Duodenal mucosa (tissue), 2 donors: ENCODE measurements around the gene IKBKE.
"Not testable (repeated sequence)": the region's sequence is repeated elsewhere in the genome, so short reads cannot be mapped to it uniquely, and the experiment has no call there.

Experiments used
- H3K27ac ChIP-seq: one replicate; pipeline ENCODE4 v1.7.0; 2013; ENCODE audit warnings: low read depth, low read length
- H3K27me3 ChIP-seq, 2 donors: one replicate each; pipeline ENCODE4 v1.7.0; 2013; ENCODE audit warnings: low read length in 2 of 2, control low read depth in 1 of 2; ENCODE audit not compliant: insufficient read depth in 2 of 2, control insufficient read depth in 1 of 2
- H3K36me3 ChIP-seq, 2 donors: one replicate each; pipeline ENCODE4 v1.7.0; 2013; ENCODE audit warnings: low read length in 2 of 2, control low read depth in 1 of 2; ENCODE audit not compliant: insufficient read depth in 2 of 2, control insufficient read depth in 1 of 2
- H3K4me1 ChIP-seq, 2 donors: one replicate each; pipeline ENCODE4 v1.7.0; 2013; ENCODE audit warnings: low read length in 2 of 2, control low read depth in 1 of 2; ENCODE audit not compliant: insufficient read depth in 2 of 2, control insufficient read depth in 1 of 2
- H3K4me3 ChIP-seq, 2 donors: one replicate each; pipeline ENCODE4 v1.7.0; 2013; ENCODE audit warnings: low read length in 2 of 2, low read depth in 1 of 2
- H3K9ac ChIP-seq, 2 donors: one replicate each; pipeline ENCODE4 v1.7.0; 2013; ENCODE audit warnings: low read length in 2 of 2, low read depth in 1 of 2
- H3K9me3 ChIP-seq, 2 donors: one replicate each; pipeline ENCODE4 v1.7.0; 2013; ENCODE audit warnings: low read length in 2 of 2, control low read depth in 1 of 2; ENCODE audit not compliant: control insufficient read depth in 1 of 2

IKBKE gene

DNA sequence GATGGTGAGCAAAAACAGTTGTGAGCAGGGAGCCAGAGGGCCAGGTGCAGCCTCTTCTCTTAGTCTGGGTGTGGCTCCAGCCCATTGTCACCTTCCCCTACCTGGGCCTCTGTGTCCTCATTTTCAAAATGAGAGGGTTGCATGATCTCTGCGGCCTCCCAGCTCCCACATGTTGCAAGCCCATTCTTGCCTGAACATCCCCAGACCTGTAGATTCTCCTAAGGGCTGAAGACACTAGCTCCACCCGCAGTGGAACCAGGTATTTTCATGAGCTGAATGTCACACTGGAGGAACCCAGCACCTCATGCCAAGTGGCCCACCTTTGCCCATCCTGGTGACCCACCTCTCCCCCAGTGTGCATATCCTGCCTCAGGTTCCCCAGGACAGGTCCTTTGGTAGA is 12.3 kb downstream of the IKBKE start:
- Histone ChIP-seq H3K27me3 (no peaks in the 10 kb centered on the region), H3K36me3 (peaks cover 18 to 53% of the 10 kb centered on the region in 2 donors), H3K9me3 (no peaks in the 10 kb centered on the region), H3K4me1 (peaks cover 3 to 5% of the 10 kb centered on the region in 2 donors), H3K27ac (no peak overlapping the region), H3K4me3 (no peak overlapping the region), H3K9ac (no peak overlapping the region)

DNA sequence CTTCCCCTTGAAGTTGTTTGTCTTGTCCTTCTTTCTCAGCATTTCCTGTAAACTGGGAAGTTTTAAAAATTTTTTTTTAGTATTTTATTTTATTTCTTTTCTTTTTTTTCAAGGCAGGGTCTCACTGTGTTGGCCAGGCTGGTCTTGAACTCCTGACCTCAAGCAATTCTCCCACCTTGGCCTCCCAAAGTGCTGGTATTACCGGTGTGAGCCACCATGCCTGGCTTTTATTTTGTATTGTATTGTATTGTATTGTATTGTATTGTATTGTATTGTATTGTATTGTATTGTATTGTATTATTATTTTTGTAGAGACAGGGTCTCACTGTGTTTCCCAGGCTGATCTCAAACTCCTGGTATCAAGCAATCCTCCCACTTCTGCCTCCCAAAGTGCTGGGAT is 13.6 kb downstream of the IKBKE start:
- not testable (repeated sequence) for H3K9ac ChIP-seq, H3K4me1 ChIP-seq, H3K9me3 ChIP-seq, H3K27me3 ChIP-seq, H3K27ac ChIP-seq, H3K4me3 ChIP-seq
- peaks cover 18 to 49% of the 10 kb centered on the region in 2 donors for H3K36me3 ChIP-seq

DNA sequence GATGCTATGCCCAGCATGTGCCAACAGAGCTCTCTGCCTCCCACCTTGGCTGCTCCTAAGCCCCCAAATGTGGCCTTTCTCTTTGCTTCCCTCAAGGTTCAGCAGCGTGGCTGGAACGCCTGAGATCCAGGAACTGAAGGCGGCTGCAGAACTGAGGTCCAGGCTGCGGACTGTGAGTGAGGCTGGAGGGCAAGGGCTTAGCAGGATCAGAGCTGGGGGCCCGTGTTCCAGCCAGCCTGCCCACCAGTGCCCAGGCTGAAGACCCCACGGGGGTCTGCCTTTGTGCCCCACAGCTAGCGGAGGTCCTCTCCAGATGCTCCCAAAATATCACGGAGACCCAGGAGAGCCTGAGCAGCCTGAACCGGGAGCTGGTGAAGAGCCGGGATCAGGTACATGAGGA is 14.6 kb downstream of the IKBKE start:
- no peak overlapping the region for H3K27ac ChIP-seq
- no peak overlapping the region for H3K9ac ChIP-seq
- peaks cover 18 to 47% of the 10 kb centered on the region in 2 donors for H3K36me3 ChIP-seq
- peaks cover 5% of the 10 kb centered on the region in 2 donors for H3K4me1 ChIP-seq
- H3K9me3 ChIP-seq: no peaks in the 10 kb centered on the region
- H3K4me3 ChIP-seq: no peak overlapping the region
- H3K27me3 ChIP-seq: no peaks in the 10 kb centered on the region

DNA sequence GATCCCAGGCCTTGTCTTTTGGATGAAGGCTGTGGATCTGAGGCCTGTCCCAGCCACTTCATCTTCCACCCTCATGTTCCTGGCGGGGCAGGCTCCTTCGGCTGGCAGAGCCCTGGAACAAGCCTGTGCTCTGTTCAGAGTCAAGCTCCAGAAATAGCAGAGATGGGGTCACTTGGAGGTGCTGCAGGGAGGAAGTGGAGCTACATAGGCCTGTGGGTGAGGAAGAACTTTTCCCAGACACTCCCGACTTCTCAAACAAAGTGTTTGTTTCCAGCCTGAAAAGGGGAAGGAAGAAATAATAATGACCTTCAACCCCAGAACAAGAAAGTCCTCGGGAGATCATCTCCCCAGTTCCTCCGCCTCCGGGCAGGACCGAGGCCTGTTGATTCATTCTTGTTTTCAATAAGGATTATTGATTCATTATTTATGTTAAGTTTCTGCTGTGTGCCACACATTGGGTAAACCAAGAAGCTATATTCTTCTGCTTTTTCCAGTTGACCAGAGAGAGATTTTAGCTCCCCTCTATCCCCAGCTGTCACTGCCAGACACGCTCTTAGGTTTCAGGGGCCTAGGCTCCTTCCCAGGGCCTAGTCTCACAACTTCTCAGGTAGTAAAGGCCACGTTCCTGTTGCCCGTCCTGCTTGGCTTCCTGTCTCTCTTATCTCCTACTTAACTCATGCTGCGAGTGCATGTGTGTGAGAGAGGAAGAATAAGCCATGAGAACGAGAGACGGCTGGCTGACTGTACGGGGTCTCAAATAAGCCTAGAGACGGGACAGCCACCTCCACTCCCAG is 16.9 kb downstream of the IKBKE start:
- Histone ChIP-seq H3K27me3 (no peaks in the 10 kb centered on the region), H3K27ac (no peak overlapping the region), H3K9me3 (no peaks in the 10 kb centered on the region), H3K36me3 (peaks cover 16 to 54% of the 10 kb centered on the region in 2 donors), H3K4me3 (no peak overlapping the region), H3K4me1 (peaks cover 5 to 16% of the 10 kb centered on the region in 2 donors), H3K9ac (no peak overlapping the region)

DNA sequence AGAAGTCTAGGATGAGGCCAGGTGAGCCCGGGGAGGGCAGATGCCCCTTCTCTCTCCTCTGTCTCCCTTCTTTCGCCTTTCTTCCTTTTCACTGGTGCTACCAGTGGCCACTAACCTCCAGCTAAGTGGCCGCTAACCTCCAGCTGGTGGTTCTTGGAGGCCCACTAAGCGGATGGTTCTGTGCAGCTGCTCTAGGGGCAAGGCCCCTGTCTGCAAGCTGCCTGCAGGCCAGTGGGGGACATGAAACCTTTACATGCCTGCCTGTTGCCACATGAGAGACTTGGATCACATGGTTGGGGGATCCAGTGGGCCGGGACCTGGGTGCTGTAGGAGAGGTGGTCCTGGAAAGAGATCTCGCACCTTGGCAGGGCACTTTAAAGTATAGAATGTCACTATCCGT is 17.7 kb downstream of the IKBKE start:
- H3K4me3 ChIP-seq: no peak overlapping the region
- no peak overlapping the region for H3K9ac ChIP-seq
- no peak overlapping the region for H3K27ac ChIP-seq
- no peaks in the 10 kb centered on the region for H3K9me3 ChIP-seq
- peaks cover 15 to 54% of the 10 kb centered on the region in 2 donors for H3K36me3 ChIP-seq
- H3K27me3 ChIP-seq: no peaks in the 10 kb centered on the region
- peaks cover 5 to 16% of the 10 kb centered on the region in 2 donors for H3K4me1 ChIP-seq

DNA sequence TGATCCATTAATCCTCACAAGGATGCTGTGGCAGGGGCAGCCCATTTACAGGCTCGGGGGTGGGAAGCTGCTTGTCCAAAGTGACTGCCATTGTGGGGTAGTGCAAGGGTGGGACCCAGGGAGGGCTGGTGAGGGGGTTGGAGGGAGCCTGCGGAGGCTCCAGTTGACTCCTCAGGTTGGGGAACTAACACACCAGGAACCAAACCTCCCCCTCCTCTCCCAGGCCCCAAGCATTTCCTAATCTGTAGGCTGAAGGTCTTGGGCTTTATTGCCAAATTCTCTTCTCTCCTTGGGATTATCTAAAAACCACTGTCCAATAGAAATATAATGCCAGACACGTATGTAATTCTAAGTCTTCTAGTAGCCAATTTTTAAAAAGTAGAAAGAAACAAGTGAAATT is 18.2 kb downstream of the IKBKE start:
- peaks cover 14 to 53% of the 10 kb centered on the region in 2 donors for H3K36me3 ChIP-seq
- no peak overlapping the region for H3K9ac ChIP-seq
- H3K4me3 ChIP-seq: no peak overlapping the region
- no peaks in the 10 kb centered on the region for H3K27me3 ChIP-seq
- no peak overlapping the region for H3K27ac ChIP-seq
- no peaks in the 10 kb centered on the region for H3K9me3 ChIP-seq
- H3K4me1 ChIP-seq: peaks cover 5 to 16% of the 10 kb centered on the region in 2 donors

DNA sequence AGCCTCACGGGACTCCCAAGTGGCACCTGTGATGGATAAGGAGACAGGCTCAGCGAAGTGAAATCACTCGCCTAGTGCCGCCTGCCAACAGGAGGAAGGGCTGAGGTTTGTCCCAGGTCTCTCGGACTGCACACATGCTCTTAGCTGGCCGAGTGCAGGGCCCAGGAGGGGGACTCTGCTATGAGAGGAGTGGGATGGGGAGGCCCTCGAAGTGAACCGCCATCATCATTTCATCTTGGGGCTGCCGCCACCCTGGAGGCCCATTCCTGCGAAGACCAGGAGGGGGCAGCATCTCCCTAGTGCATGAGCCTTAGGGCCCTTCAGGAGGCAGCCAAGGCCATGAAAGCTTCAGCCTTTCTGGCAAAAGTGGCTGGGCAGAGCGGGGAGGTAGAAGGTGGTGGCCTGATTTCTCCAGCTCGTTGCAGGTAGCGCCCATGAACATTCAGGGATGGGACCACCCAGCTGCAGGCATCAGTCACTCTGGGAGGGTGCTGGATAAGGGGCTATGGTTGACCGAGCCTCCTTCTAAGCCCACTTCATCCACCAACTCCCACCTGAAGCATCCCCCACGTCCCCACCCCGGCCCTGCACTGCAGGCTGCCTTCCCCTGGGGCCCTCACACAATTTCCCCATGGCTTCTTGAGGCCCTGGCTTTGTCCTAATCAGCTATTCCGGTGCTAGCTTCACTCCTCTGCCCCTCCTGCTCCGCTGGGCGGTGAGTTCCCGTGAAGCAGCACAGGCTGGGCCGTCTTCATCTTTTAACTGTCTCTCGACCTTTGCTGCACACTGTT is 19.9 kb downstream of the IKBKE start:
- H3K36me3 ChIP-seq: peaks cover 14 to 49% of the 10 kb centered on the region in 2 donors
- H3K9ac ChIP-seq: no peak overlapping the region
- no peaks in the 10 kb centered on the region for H3K27me3 ChIP-seq
- no peaks in the 10 kb centered on the region for H3K9me3 ChIP-seq
- no peak overlapping the region for H3K27ac ChIP-seq
- H3K4me1 ChIP-seq: peaks cover 9 to 16% of the 10 kb centered on the region in 2 donors
- H3K4me3 ChIP-seq: no peak overlapping the region

DNA sequence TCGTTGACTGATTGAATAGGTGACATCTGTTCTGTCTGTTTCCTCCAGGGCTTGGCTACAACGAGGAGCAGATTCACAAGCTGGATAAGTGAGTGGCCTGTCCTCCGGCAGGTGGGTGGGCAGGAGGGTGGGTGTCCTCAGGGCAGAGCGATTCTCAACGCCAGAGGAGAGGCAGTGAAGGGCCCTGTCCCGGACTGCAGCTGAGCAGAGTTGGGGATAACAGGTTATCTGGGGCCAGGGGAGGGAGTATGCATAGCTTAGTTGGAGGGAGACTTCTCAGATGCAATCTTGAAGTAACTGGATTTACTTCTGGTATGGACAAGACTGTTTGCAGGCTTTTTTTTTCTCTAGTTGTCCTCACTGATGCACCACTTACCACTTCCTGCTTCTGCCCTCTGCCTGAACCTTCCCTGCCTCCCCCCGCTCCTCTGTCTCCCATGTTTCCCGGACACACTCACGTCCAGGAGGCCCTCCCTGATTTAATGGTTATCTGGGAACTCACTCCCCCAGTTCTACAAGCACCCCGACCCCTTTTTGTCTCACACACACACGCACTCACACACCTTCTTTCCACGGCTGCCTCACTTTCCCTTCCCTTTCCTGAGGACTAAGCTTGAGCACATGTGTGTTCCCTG is 20.6 kb downstream of the IKBKE start:
- Histone ChIP-seq H3K27ac (no peak overlapping the region), H3K9ac (no peak overlapping the region), H3K4me3 (no peak overlapping the region), H3K9me3 (no peaks in the 10 kb centered on the region), H3K27me3 (no peaks in the 10 kb centered on the region), H3K36me3 (peaks cover 14 to 47% of the 10 kb centered on the region in 2 donors), H3K4me1 (peaks cover 12 to 18% of the 10 kb centered on the region in 2 donors)

DNA sequence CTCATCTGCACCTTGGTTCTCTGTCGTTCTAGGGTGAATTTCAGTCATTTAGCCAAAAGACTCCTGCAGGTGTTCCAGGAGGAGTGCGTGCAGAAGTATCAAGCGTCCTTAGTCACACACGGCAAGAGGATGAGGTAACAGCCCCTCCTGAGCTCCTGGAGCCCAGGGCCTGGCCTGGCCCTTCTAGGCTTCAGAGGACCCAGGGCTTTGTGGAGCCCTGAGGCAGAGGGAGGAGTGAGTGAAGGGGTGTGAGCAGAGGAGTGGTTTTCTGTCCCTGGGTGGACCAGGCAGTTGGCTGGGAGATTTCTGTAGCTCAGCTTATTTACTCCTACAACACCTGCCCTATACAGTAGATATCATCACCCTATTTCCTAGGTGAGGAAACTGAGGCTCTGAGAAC is 21.3 kb downstream of the IKBKE start:
- Histone ChIP-seq H3K9me3 (no peaks in the 10 kb centered on the region), H3K36me3 (peaks cover 14 to 50% of the 10 kb centered on the region in 2 donors), H3K4me3 (no peak overlapping the region), H3K9ac (no peak overlapping the region), H3K4me1 (peaks cover 12 to 23% of the 10 kb centered on the region in 2 donors), H3K27ac (no peak overlapping the region), H3K27me3 (no peaks in the 10 kb centered on the region)

DNA sequence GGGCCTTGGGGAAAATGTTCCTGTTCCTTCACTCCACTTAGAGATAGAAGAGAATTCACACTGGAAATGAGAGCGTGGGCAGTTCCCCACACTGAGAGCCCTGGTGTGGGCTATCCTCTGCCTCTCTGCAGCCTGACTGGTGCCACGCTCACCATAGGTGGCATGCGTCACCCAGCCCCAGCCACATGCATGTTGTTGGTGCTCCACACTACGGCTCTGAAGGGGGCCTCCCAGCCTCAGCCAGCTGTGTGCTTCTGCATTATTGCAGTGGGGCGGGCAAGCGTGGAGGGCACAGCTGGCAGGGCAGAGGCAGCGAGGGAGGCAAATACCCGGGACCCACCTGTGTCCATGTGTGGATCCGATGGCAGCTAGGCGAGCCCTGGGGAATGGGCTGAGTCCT is 22.3 kb downstream of the IKBKE start:
- no peaks in the 10 kb centered on the region for H3K9me3 ChIP-seq
- peaks cover 6 to 20% of the 10 kb centered on the region in 2 donors for H3K4me1 ChIP-seq
- H3K27me3 ChIP-seq: no peaks in the 10 kb centered on the region
- peaks cover 14 to 47% of the 10 kb centered on the region in 2 donors for H3K36me3 ChIP-seq
- H3K27ac ChIP-seq: no peak overlapping the region
- no peak overlapping the region for H3K4me3 ChIP-seq
- H3K9ac ChIP-seq: no peak overlapping the region
